Endothelial cell of coronary artery (primary cell): ENCODE measurements around the gene IRGM. TPM values are rescaled to one million over a fixed set of nuclear protein-coding genes. Genes with fewer than 3 reads are reported as not detected.

ENCODE experiments used
- total RNA-seq: library from RNA; depleted of rRNA; stranded (reverse); fragments of >200 nt; gene quantifications from 2 replicates; pipeline ENCODE4 v1.2.3, GENCODE V29; 2014

IRGM gene
- total RNA-seq = not detected in 2 replicates

GRCh38 chr5:150846308-150846653 lies at the start of gene IRGM:
Gene IRGM, plus strand, starts transcription at chr5:150846521. Its CDS starts 1,603 bp downstream, at chr5:150848124.

Other genes with a start within 250 kb of the IRGM start
- gene SYNPO, start 205.9 kb upstream of the IRGM start, total RNA-seq = 10.0 and 39.4 TPM in 2 replicates
- gene MYOZ3, start 185.3 kb upstream of the IRGM start, total RNA-seq = 0.18 and 0.94 TPM in 2 replicates
- gene RBM22, start 145.5 kb upstream of the IRGM start, total RNA-seq = 18.5 and 18.9 TPM in 2 replicates
- gene DCTN4, start 87.5 kb upstream of the IRGM start, total RNA-seq = 25.9 and 29.9 TPM in 2 replicates
- 2.7 and 8.5 TPM in 2 replicates for gene SMIM3, start 67.8 kb upstream of the IRGM start, total RNA-seq
- 4.7 and 8.5 TPM in 2 replicates for gene ZNF300, start 58.5 kb downstream of the IRGM start, total RNA-seq
- gene GPX3, start 174.1 kb downstream of the IRGM start, total RNA-seq = 3.8 and 5.1 TPM in 2 replicates
- 66.2 and 149 TPM in 2 replicates for gene TNIP1, start 234.5 kb downstream of the IRGM start, total RNA-seq